ENCODE measurements around the gene RBM33. TPM values are rescaled to one million over a fixed set of nuclear protein-coding genes. Genes with fewer than 3 reads are reported as not detected.

RBM33 gene
- total and polyA plus RNA-seq, 7 donors: 11.6 to 49.3 (median 40.4) TPM

DNA sequence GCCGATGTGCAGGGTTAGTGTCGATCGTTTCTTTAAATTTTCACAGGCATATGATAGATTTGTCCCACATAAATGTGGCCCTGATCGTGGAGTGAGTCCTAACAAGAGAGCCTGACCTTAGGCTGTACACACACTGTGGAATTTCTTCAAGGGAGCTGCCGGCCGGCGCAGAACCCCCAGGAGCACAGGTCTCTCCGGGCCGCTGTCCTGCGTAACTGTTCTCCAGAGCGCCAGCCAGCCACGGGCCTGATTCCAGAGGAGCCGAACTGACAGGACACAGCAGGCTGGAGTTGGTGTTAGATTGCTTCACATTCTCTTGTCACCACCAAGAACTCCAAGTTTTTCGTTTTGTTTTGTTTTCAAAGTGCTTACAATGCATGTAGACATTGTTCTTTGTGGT is 130.5 kb downstream of the RBM33 start:
- DNase-seq: no peak
- Histone ChIP-seq H3K27me3 (ENCODE audit: insufficient read depth in 3 of 3, low read length in 2 of 3) (no peaks in the 10 kb centered on the region), H3K9me3 (no peaks in the 10 kb centered on the region), H3K36me3 (ENCODE audit: insufficient read depth in 1 of 2, low read depth in 1 of 2) (peaks cover 12 to 88% of the 10 kb centered on the region in 2 donors), H3K27ac (no peak overlapping the region), H3K4me3 (no peak overlapping the region), H3K4me1 (no peaks in the 10 kb centered on the region)
- 89 to 91% (median 89%) methylated on average over 14 of the region's 14 CpGs for WGBS, 3 donors
- TF ChIP-seq, protein P1, sequence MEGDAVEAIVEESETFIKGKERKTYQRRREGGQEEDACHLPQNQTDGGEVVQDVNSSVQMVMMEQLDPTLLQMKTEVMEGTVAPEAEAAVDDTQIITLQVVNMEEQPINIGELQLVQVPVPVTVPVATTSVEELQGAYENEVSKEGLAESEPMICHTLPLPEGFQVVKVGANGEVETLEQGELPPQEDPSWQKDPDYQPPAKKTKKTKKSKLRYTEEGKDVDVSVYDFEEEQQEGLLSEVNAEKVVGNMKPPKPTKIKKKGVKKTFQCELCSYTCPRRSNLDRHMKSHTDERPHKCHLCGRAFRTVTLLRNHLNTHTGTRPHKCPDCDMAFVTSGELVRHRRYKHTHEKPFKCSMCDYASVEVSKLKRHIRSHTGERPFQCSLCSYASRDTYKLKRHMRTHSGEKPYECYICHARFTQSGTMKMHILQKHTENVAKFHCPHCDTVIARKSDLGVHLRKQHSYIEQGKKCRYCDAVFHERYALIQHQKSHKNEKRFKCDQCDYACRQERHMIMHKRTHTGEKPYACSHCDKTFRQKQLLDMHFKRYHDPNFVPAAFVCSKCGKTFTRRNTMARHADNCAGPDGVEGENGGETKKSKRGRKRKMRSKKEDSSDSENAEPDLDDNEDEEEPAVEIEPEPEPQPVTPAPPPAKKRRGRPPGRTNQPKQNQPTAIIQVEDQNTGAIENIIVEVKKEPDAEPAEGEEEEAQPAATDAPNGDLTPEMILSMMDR (IDR thresholded peaks at IDR 0.05): no peak
- no peak for ATAC-seq
- intact Hi-C loops (cut with DNase I): no loop called here

DNA sequence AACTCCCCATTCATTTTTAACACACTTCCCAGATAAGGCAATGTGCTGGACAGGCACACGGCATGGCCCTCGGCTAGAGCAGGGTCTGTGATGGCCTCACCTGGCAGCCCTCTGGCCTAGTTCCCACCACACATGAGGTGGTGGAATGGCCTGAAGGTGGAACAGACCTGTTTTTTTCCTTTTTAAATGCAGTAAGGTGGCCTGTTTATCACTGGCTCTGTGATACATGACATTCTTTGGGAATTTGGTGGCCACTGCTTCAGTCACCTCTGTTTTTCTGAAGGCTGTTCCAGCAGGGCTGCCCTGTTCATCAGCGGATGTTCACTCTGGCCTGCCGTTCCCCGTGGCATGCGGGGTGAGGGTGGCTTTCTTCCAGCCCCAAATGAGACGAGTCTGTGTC is 131.2 kb downstream of the RBM33 start:
- WGBS, 3 donors: 88 to 95% (median 91%) methylated on average over 7 of the region's 7 CpGs
- H3K4me3 ChIP-seq: no peak overlapping the region

DNA sequence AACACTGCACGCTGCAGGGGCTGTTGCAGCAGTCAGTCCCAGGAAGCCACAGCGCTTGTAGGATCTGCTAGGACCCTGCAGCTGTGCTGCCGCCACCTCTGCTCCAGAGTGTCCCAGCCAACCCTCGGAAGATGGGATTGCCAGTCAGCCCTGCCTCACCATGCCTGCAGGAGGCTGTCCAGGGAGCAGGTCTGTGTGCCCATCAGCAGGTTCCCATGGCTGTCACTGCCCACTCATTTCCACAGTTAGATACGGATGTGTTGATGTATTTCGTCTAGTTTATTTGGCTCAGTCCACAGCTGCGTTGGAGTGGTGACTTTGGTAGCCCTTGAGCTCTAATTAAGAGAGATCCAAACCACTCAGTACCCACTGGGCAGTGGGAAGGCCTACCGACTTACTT is 132.1 kb downstream of the RBM33 start:
- Histone ChIP-seq H3K4me1 (no peaks in the 10 kb centered on the region), H3K27ac (no peak overlapping the region), H3K9me3 (no peaks in the 10 kb centered on the region), H3K27me3 (ENCODE audit: insufficient read depth in 3 of 3, low read length in 2 of 3) (no peaks in the 10 kb centered on the region), H3K36me3 (ENCODE audit: insufficient read depth in 1 of 2, low read depth in 1 of 2) (peaks cover 12 to 89% of the 10 kb centered on the region in 2 donors), H3K4me3 (no peak overlapping the region)
- DNase-seq (no peak), ATAC-seq (no peak)
- TF ChIP-seq, protein P1 (IDR thresholded peaks at IDR 0.05): no peak
- WGBS, 3 donors: 84 to 90% (median 87%) methylated on average over 8 of the region's 8 CpGs
- intact Hi-C loops (cut with DNase I): no loop called here

More for the DNA sequence above, 131.2 kb downstream of the RBM33 start:
- Histone ChIP-seq H3K4me1 (no peaks in the 10 kb centered on the region), H3K27me3 (ENCODE audit: insufficient read depth in 3 of 3, low read length in 2 of 3) (no peaks in the 10 kb centered on the region), H3K27ac (no peak overlapping the region), H3K9me3 (no peaks in the 10 kb centered on the region), H3K36me3 (ENCODE audit: insufficient read depth in 1 of 2, low read depth in 1 of 2) (peaks cover 12 to 88% of the 10 kb centered on the region in 2 donors)
- ATAC-seq (no peak), DNase-seq (no peak)
- TF ChIP-seq, protein P1 (IDR thresholded peaks at IDR 0.05): no peak
- intact Hi-C loops (cut with DNase I): no loop called here

DNA sequence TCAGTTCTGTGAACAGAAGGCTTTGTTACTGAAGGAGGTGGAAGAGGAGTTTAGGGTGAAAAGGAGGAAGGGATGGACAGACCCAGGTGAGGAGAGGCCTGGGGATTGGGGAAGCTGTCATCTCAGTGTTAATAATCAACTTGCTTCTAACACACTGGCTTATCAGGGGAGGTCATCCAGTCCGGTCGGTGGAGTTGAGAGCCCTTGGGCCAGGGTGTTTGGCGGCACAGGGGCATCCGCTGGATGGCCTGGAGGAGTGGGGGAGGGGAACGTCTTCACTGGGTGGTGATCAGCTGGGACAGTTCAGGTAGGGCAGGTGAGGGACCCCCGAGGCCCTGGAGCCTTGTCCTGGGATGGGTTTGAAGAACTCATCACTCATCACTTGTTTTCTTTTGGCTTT is 133.9 kb downstream of the RBM33 start:
- intact Hi-C loops (cut with DNase I): no loop called here
- TF ChIP-seq, protein P1 (IDR thresholded peaks at IDR 0.05): no peak
- H3K4me3 ChIP-seq: no peak overlapping the region
- H3K9me3 ChIP-seq: no peaks in the 10 kb centered on the region
- 92 to 94% (median 92%) methylated on average over 6 of the region's 6 CpGs for WGBS, 3 donors
- H3K27me3 ChIP-seq (ENCODE audit: insufficient read depth in 3 of 3, low read length in 2 of 3): no peaks in the 10 kb centered on the region
- H3K4me1 ChIP-seq: no peaks in the 10 kb centered on the region
- peaks cover 12 to 85% of the 10 kb centered on the region in 2 donors for H3K36me3 ChIP-seq (ENCODE audit: insufficient read depth in 1 of 2, low read depth in 1 of 2)
- DNase-seq (no peak), ATAC-seq (no peak)
- no peak overlapping the region for H3K27ac ChIP-seq

DNA sequence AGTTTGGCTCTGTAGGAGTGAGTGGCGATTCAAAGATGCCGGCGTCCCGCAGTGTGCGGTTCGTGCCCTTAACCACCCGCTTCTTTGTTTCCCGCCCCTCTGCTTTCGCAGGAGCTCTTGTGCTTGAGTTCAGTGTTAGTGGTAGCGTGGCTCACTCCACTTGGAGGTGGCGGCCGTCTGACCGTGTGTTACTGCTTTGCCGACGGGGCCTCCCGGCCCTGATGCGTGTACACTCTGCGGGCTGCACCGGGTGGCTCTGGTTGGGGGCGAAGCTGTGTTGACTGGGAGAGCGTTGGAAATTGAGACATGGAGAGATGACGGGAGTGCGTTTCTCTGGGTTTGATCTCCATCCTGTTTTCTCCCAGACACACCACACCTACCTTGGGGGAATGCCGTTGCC is 136.4 kb downstream of the RBM33 start:
- TF ChIP-seq, protein P1 (IDR thresholded peaks at IDR 0.05): no peak
- intact Hi-C loops (cut with DNase I): no loop called here

More for the DNA sequence above, 136.4 kb downstream of the RBM33 start:
- WGBS, 3 donors: 93 to 95% (median 95%) methylated on average over 24 of the region's 24 CpGs
- Histone ChIP-seq H3K36me3 (ENCODE audit: insufficient read depth in 1 of 2, low read depth in 1 of 2) (peaks cover 9 to 60% of the 10 kb centered on the region in 2 donors), H3K9me3 (no peaks in the 10 kb centered on the region), H3K27me3 (ENCODE audit: insufficient read depth in 3 of 3, low read length in 2 of 3) (no peaks in the 10 kb centered on the region), H3K27ac (no peak overlapping the region), H3K4me3 (no peak overlapping the region), H3K4me1 (no peaks in the 10 kb centered on the region)
- DNase-seq (no peak), ATAC-seq (no peak)
